Measurements from ENCODE around the gene CETP.

Gene CETP

DNA sequence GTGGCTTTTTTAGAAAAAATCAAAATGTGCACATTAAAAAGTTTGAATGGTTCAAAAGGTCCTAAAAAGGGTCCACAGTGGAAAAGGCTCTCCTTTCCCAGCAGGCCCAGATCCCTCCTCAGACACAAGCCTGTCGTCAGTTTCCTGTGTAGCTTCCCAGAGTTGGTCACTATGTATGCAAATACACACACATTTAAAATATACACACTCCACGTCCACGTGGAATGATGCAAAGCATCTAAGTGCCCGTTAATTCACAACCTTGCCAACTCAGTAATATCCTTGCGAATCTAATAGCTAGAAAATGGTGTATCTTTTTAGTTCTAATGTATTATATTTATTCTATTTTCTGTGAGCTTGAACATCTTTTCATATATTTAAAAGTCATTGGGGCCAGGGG, 45.3 kb downstream of the CETP start:
- TF ChIP-seq, protein P1, sequence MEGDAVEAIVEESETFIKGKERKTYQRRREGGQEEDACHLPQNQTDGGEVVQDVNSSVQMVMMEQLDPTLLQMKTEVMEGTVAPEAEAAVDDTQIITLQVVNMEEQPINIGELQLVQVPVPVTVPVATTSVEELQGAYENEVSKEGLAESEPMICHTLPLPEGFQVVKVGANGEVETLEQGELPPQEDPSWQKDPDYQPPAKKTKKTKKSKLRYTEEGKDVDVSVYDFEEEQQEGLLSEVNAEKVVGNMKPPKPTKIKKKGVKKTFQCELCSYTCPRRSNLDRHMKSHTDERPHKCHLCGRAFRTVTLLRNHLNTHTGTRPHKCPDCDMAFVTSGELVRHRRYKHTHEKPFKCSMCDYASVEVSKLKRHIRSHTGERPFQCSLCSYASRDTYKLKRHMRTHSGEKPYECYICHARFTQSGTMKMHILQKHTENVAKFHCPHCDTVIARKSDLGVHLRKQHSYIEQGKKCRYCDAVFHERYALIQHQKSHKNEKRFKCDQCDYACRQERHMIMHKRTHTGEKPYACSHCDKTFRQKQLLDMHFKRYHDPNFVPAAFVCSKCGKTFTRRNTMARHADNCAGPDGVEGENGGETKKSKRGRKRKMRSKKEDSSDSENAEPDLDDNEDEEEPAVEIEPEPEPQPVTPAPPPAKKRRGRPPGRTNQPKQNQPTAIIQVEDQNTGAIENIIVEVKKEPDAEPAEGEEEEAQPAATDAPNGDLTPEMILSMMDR (IDR thresholded peaks at IDR 0.05; ENCODE audit: control insufficient read depth, extremely low read depth, insufficient read depth) = no peak
- DNase-seq (ENCODE audit: low read depth) = no peak
- H3K4me3 ChIP-seq (ENCODE audit: low read depth, low read length) = no peak overlapping the region

DNA sequence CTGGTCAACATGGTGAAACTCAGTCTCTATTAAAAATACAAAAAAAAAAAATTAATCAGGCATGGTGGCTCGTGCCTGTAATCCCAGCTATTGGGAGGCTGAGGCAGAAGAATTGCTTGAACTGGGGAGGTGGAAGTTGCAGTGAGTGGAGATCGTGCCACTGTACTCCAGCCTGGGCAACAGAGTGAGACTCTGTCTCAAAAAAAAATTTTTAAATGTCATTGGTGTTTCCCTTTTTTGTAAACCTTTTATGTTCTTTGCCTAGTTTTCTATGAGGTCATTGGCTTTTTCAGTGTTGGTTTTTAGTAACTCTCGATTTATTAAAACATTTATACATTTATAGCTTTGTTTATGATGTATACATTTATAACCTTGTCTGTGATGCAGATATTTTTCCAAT, 45.8 kb downstream of the CETP start:
- TF ChIP-seq, protein P1 (IDR thresholded peaks at IDR 0.05; ENCODE audit: control insufficient read depth, extremely low read depth, insufficient read depth) = no peak
- no peak overlapping the region for H3K4me3 ChIP-seq (ENCODE audit: low read depth, low read length)
- no peak for DNase-seq (ENCODE audit: low read depth)

DNA sequence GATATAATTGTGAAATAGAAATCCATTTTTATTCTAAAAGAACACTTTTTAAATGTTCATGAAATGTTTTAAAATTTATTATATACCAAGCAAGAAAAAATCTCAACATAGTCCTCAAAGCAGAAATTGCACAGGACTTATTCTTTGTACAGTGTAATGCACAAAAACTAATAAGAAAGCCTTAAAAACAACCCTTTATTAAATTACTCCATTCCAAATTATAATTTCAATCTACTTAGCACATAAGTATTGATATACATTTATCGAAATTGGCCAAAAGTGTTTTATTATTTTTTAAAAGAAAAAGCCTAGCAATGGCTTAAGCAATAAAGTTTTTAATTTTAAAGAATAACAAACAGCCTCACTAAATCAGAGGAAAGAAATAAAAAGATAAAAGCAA, 46.7 kb downstream of the CETP start:
- no peak for DNase-seq (ENCODE audit: low read depth)
- TF ChIP-seq, protein P1 (IDR thresholded peaks at IDR 0.05; ENCODE audit: control insufficient read depth, extremely low read depth, insufficient read depth) = no peak
- H3K4me3 ChIP-seq (ENCODE audit: low read depth, low read length) = no peak overlapping the region

DNA sequence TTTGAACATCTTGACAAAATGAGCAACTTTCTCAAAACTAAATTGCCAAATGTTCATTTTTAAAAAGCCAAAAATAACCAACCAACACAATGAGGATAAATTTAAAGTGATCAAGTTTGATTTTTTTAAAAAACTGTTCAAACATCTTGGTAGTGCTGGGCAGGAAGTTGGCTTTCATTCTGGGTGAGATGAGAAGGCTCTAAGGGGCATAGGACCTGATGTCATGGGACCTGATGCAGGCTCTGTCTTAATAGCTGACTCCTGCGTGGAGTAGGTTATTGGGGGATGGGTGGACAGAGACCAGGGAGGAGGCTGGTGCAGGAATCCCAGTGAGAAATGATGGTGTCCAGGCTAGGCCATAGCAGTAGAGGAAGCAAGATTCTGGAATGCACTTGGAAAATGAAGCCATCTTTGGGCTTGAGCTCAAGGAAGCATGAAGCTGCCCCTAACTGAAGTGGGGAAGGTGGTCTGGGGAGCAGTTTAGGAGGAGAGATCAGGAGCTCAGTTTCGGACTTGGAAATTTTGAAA, 48.0 kb downstream of the CETP start:
- TF ChIP-seq, protein P1 (IDR thresholded peaks at IDR 0.05; ENCODE audit: control insufficient read depth, extremely low read depth, insufficient read depth) = no peak
- H3K4me3 ChIP-seq (ENCODE audit: low read depth, low read length) = no peak overlapping the region
- no peak for DNase-seq (ENCODE audit: low read depth)

DNA sequence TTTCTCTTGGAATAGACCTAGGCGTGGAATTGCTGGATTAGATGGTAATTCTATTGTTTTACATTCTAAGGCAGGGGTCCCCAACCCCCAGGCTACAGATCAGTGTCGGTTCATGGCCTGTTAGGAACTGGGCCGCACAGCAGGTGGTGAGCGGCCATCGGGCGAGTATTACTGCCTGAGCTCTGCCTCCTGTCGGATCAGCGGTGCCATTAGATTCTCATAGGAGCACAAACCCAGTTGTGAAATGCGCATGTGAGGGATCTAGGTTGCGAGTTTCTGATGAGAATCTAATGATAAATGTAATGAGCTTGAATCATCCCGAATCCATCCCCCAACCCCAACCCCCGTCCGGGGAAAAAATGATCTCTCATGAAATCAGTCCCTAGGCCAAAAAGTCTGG, 50.6 kb downstream of the CETP start:
- DNase-seq (ENCODE audit: low read depth) = no peak
- TF ChIP-seq, protein P1 (IDR thresholded peaks at IDR 0.05; ENCODE audit: control insufficient read depth, extremely low read depth, insufficient read depth) = no peak
- H3K4me3 ChIP-seq (ENCODE audit: low read depth, low read length) = no peak overlapping the region

DNA sequence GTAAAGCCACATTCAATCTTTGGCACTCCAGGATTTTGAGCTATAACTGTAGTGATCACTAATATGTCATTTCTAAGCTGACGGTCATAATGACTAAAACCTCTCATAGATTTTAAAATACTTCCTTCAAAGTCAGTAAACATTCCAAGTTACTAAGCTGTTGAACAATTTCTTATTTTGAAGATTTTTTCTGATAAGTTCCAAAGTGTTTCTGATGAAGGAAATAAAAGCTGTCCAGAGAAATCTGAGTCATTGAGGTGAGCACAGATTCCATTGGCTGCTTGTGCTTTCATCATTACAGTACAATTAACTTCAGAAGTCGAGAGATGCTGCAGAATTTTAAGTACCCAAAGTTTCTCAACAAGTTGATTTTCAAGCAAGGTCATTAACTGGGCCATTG, 51.5 kb downstream of the CETP start:
- no peak overlapping the region for H3K4me3 ChIP-seq (ENCODE audit: low read depth, low read length)
- TF ChIP-seq, protein P1 (IDR thresholded peaks at IDR 0.05; ENCODE audit: control insufficient read depth, extremely low read depth, insufficient read depth) = no peak
- no peak for DNase-seq (ENCODE audit: low read depth)

DNA sequence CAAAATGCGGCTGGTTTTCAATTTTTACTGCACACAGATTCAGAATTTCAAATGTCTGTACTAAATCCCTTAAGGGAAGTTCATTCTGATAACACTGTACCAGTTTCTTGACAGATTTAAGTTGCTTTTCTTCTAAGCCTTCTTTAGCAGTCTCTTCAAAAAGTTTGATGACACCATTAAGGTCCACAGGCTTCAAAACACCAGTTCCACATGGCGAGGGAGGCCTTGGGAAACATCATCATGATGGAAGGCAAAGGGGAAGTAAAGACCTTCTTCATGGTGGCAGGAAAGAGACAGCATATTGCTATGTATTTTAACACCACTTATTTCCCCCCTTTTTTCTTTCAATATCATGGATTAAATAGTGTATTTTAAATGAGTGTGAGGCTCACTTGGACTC, 52.2 kb downstream of the CETP start:
- DNase-seq (ENCODE audit: low read depth) = no peak
- TF ChIP-seq, protein P1 (IDR thresholded peaks at IDR 0.05; ENCODE audit: control insufficient read depth, extremely low read depth, insufficient read depth) = no peak
- no peak overlapping the region for H3K4me3 ChIP-seq (ENCODE audit: low read depth, low read length)
